OCI-LY3 (cell line): ENCODE results near the gene KRTAP3-1.

Experiments used
- CTCF ChIP-seq: fragments of 200-600, 300-600 bp; sonication (generic); IDR thresholded peaks from 2 replicates; pipeline ENCODE4 v1.5.1; 2014; ENCODE audit warnings: antibody characterized with exemption, low read length, low read depth
- EZH2phosphoT487 ChIP-seq: fragments of 200-600 bp; shearing (Covaris generic); IDR thresholded peaks from 2 replicates; pipeline ENCODE4 v1.6.1; 2018; ENCODE audit warnings: antibody characterized with exemption, mixed run types, low read depth

GRCh38 chr17:41049110-41049509, 40.2 kb upstream of the KRTAP3-1 start:
- TF ChIP-seq CTCF = no peak
- TF ChIP-seq EZH2phosphoT487 = no peak
